SJSA1 (cell line): ENCODE data around the gene MEIS3. TPM values are rescaled to one million over a fixed set of nuclear protein-coding genes. Genes with fewer than 3 reads are reported as not detected.
A peak's percentile ranks its signal among the peaks of the same experiment; 100 is the strongest.

Experiments used
- DNase-seq, 2 experiments: peaks; one replicate each; pipeline ENCODE4 v3.0.0-alpha.2; 2015 to 2020; ENCODE audit warnings: low spot score in 2 of 2, low read depth in 1 of 2
- H3K27ac ChIP-seq: fragments of 250-450 bp; sonication (Bioruptor Pico); 2 replicates; pipeline ENCODE4 v1.5.1; 2020; ENCODE audit warnings: mild to moderate bottlenecking, moderate library complexity
- H3K27me3 ChIP-seq: fragments of 250-450 bp; sonication (Bioruptor Pico); replicated peaks from 2 replicates; pipeline ENCODE4 v1.5.1; 2020; ENCODE audit warnings: mild to moderate bottlenecking, moderate library complexity
- H3K36me3 ChIP-seq: fragments of 250-450 bp; sonication (Bioruptor Pico); 2 replicates; pipeline ENCODE4 v1.5.1; 2020; ENCODE audit warnings: mild to moderate bottlenecking
- H3K4me1 ChIP-seq: fragments of 250-450 bp; sonication (Bioruptor Pico); replicated peaks from 2 replicates; pipeline ENCODE4 v1.6.1; 2021; ENCODE audit warnings: mild to moderate bottlenecking
- H3K4me3 ChIP-seq: fragments of 250-450 bp; sonication (Bioruptor Pico); 2 replicates; pipeline ENCODE4 v1.5.1; 2020; ENCODE audit warnings: mild to moderate bottlenecking
- H3K9me3 ChIP-seq: fragments of 250-450 bp; sonication (Bioruptor Pico); replicated peaks from 2 replicates; pipeline ENCODE4 v1.5.1; 2020; ENCODE audit warnings: mild to moderate bottlenecking
- total RNA-seq: library from RNA; depleted of rRNA; stranded (reverse); fragments of >200 nt; shearing (Covaris generic); gene quantifications from 2 replicates; pipeline ENCODE4 v1.2.3, GENCODE V29; 2014; rRNA removed

The MEIS3 gene
- total RNA-seq: 25.0 and 50.8 TPM in 2 replicates

GRCh38 chr19:47419030-47419783, at the start of gene MEIS3:
Gene MEIS3, minus strand, starts transcription at chr19:47419527. Its CDS starts 446 bp downstream, at chr19:47419081.
- no peak for DNase-seq
- Histone ChIP-seq H3K27ac (no peak within 1 kb of the TSS), H3K27me3 (peaks cover 33% of the 10 kb centered on the region), H3K4me1 (peaks cover 13% of the 10 kb centered on the region), H3K9me3 (no peaks in the 10 kb centered on the region), H3K4me3 (peak within 1 kb of the TSS; percentile 65), H3K36me3 (peaks cover 7% of the 10 kb centered on the region)

- peaks cover 75% of the 10 kb centered on the region for H3K27me3 ChIP-seq
These were observed 48.6 kb upstream of the MEIS3 start for GRCh38 chr19:47467914-47468313.

GRCh38 chr19:47465957-47466356, 46.6 kb upstream of the MEIS3 start:
- no peaks in the 10 kb centered on the region for H3K4me1 ChIP-seq
- peaks cover 74% of the 10 kb centered on the region for H3K27me3 ChIP-seq

More at GRCh38 chr19:47467914-47468313, 48.6 kb upstream of the MEIS3 start:
- no peaks in the 10 kb centered on the region for H3K4me1 ChIP-seq
- DNase-seq: no peak
- no peak overlapping the region for H3K4me3 ChIP-seq
- H3K36me3 ChIP-seq: no peaks in the 10 kb centered on the region
- H3K9me3 ChIP-seq: no peaks in the 10 kb centered on the region
- no peak overlapping the region for H3K27ac ChIP-seq

GRCh38 chr19:47464675-47465419, 45.5 kb upstream of the MEIS3 start:
- no peaks in the 10 kb centered on the region for H3K4me1 ChIP-seq
- H3K4me3 ChIP-seq: no peak overlapping the region
- no peaks in the 10 kb centered on the region for H3K9me3 ChIP-seq
- H3K36me3 ChIP-seq: no peaks in the 10 kb centered on the region
- peaks cover 67% of the 10 kb centered on the region for H3K27me3 ChIP-seq
- DNase-seq: no peak
- H3K27ac ChIP-seq: no peak overlapping the region

More at GRCh38 chr19:47465957-47466356, 46.6 kb upstream of the MEIS3 start:
- no peak overlapping the region for H3K4me3 ChIP-seq
- DNase-seq: no peak
- H3K9me3 ChIP-seq: no peaks in the 10 kb centered on the region
- no peaks in the 10 kb centered on the region for H3K36me3 ChIP-seq
- no peak overlapping the region for H3K27ac ChIP-seq

- H3K36me3 ChIP-seq: no peaks in the 10 kb centered on the region
- no peak overlapping the region for H3K27ac ChIP-seq
- H3K4me1 ChIP-seq: peaks cover 5% of the 10 kb centered on the region; the same call in 1 of the 2 replicates
- H3K4me3 ChIP-seq: no peak overlapping the region
- H3K9me3 ChIP-seq: peaks cover 4% of the 10 kb centered on the region
- no peak for DNase-seq
- peaks cover 64% of the 10 kb centered on the region for H3K27me3 ChIP-seq
These were observed 42.5 kb upstream of the MEIS3 start for GRCh38 chr19:47461876-47462275.

GRCh38 chr19:47459477-47459876, 40.1 kb upstream of the MEIS3 start:
- Histone ChIP-seq H3K4me1 (peaks cover 5% of the 10 kb centered on the region; the same call in 1 of the 2 replicates), H3K27ac (no peak overlapping the region), H3K36me3 (no peaks in the 10 kb centered on the region), H3K4me3 (no peak overlapping the region), H3K27me3 (peaks cover 69% of the 10 kb centered on the region), H3K9me3 (peaks cover 21% of the 10 kb centered on the region)
- DNase-seq: no peak

GRCh38 chr19:47458672-47459071, 39.3 kb upstream of the MEIS3 start:
- H3K9me3 ChIP-seq: peaks cover 21% of the 10 kb centered on the region
- peaks cover 5% of the 10 kb centered on the region; the same call in 1 of the 2 replicates for H3K4me1 ChIP-seq
- no peak overlapping the region for H3K4me3 ChIP-seq
- DNase-seq: no peak
- no peaks in the 10 kb centered on the region for H3K36me3 ChIP-seq
- H3K27me3 ChIP-seq: peaks cover 66% of the 10 kb centered on the region
- H3K27ac ChIP-seq: no peak overlapping the region

GRCh38 chr19:47456721-47457474, 37.6 kb upstream of the MEIS3 start:
- Histone ChIP-seq H3K4me3 (no peak overlapping the region), H3K36me3 (no peaks in the 10 kb centered on the region), H3K27ac (no peak overlapping the region), H3K27me3 (peaks cover 75% of the 10 kb centered on the region), H3K4me1 (peaks cover 5% of the 10 kb centered on the region; the same call in 1 of the 2 replicates), H3K9me3 (peaks cover 21% of the 10 kb centered on the region)
- DNase-seq: no peak

GRCh38 chr19:47450478-47450877, 31.2 kb upstream of the MEIS3 start:
- no peak overlapping the region for H3K27ac ChIP-seq
- peaks cover 13% of the 10 kb centered on the region for H3K4me1 ChIP-seq
- DNase-seq: no peak
- H3K27me3 ChIP-seq: peaks cover 90% of the 10 kb centered on the region
- no peak overlapping the region for H3K4me3 ChIP-seq
- H3K9me3 ChIP-seq: peaks cover 9% of the 10 kb centered on the region
- H3K36me3 ChIP-seq: no peaks in the 10 kb centered on the region; the same call in 1 of the 2 replicates

- Histone ChIP-seq H3K27ac (no peak overlapping the region), H3K9me3 (peaks cover 11% of the 10 kb centered on the region)
These were observed 29.0 kb upstream of the MEIS3 start for GRCh38 chr19:47448360-47448727.

GRCh38 chr19:47447470-47448359, 28.4 kb upstream of the MEIS3 start:
- H3K27ac ChIP-seq: no peak overlapping the region

More at GRCh38 chr19:47448360-47448727, 29.0 kb upstream of the MEIS3 start:
- Histone ChIP-seq H3K4me3 (no peak overlapping the region), H3K27me3 (peaks cover 92% of the 10 kb centered on the region), H3K36me3 (no peaks in the 10 kb centered on the region; the same call in 1 of the 2 replicates), H3K4me1 (peaks cover 13% of the 10 kb centered on the region)
- DNase-seq: no peak

GRCh38 chr19:47446534-47447469, 27.5 kb upstream of the MEIS3 start:
- Histone ChIP-seq H3K4me1 (peaks cover 13% of the 10 kb centered on the region), H3K27ac (no peak overlapping the region), H3K36me3 (no peaks in the 10 kb centered on the region; the same call in 1 of the 2 replicates), H3K9me3 (peaks cover 11% of the 10 kb centered on the region), H3K27me3 (peaks cover 96% of the 10 kb centered on the region), H3K4me3 (no peak overlapping the region)
- no peak for DNase-seq

More at GRCh38 chr19:47447470-47448359, 28.4 kb upstream of the MEIS3 start:
- Histone ChIP-seq H3K9me3 (peaks cover 11% of the 10 kb centered on the region), H3K36me3 (no peaks in the 10 kb centered on the region; the same call in 1 of the 2 replicates), H3K4me1 (peaks cover 13% of the 10 kb centered on the region), H3K4me3 (no peak overlapping the region), H3K27me3 (peaks cover 96% of the 10 kb centered on the region)
- peak; percentile 38 to 68 for DNase-seq
